A204.1 (cell line): ENCODE measurements around the gene PPP1R13B.
"Not testable (repeated sequence)": the region's sequence is repeated elsewhere in the genome, so short reads cannot be mapped to it uniquely, and the experiment has no call there.

ENCODE experiments used
- FAIRE-seq: peaks from 2 replicates; lab custom pipeline; 2012; peaks lifted over from hg19 to GRCh38; lab: Jason Lieb, UNC

Gene PPP1R13B

DNA sequence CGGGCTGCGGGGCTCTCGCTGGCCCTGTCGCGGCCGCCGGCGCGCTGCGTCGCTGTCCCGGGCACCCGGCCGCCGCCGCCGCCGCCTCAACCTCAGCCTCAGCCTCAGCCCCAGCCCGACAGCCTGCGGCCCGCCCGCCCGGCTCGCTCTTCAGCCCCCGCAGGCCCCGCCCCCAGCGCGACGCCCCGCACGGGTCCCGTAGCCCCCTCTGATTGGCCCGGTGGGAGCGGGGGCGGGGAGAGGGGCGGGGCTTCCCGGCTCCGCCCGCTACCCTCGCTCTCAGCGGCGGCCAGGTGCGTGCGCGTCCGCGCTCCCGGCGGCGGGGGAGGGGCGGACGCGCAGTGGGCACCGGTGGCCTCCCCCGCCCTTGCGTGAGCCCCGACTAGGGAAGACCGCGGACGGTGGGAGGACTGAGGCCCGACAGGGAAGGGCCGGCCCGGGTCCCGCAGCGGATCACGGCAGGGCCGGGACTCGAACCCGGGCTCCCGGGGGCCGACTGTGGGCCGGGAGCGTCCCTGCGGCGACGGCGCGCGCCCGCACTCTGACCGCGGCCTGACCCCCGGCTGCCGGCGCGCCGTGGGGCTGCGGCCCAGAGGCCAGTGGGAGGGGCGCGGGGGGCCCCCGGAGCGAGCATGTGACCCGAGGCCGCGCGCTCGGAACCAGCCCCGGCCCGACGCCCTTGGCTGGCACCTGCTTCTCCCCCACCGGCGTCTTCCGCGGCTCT, at the start of gene PPP1R13B:
PPP1R13B (minus strand) TSS at position 125 of the 724 bp plus-strand sequence. CDS start 268 bp downstream, outside the sequence.
- FAIRE-seq = no peak

- FAIRE-seq = no peak
These were observed 49.2 kb upstream of the PPP1R13B start for GRCh38 chr14:103896578-103896977.

DNA sequence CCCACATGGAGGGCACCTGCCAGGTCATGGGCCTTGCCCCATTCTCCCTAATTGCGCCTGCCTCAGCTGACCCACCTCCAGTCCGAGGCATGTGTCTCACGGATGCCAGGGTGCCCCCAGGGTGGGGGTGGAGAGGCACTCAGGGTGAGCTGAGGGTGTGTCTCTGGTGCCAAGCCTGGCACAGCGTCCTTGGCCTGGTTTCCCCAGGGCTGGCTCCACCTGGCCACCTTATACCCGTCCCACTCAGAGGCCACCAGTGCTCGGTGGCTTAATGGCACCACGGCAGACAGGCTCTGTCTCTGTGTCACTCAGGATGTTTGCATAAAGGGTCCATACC, 47.3 kb upstream of the PPP1R13B start:
- no peak for FAIRE-seq

DNA sequence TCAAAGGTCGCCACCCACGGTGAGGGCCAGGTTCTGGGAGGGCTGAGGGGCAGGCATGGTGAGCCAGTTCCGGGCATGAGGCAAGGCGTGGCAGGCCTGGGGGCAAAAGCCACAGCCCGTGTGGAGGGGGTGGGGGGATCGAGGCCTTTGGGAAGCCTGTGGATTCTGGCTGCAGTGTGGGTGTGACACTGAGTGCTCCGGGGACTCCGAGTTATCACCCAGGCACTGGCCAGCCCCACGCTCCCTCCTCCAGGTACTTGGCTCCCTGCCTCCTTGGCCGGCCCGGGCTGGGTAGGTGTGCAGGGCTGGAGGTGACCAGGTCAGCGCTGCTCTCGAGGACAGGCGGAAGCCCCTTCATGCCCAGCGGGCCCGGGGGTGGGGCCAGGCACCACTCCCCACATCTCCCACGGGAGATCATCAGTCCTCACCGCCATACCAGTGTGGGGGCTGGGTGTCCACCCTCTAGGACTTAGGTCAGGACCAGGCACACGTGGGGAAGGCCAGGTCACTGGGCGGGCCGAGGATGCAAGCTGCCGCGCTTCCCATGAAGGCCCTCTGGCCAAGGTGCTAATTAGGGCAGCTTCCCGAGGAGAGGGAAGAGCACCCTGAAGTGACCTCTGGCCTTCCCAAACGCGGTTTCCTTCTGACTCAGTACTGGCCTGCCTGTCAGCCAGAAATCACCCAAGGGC, 46.8 kb upstream of the PPP1R13B start:
- no peak for FAIRE-seq

- no peak for FAIRE-seq
These were observed 44.9 kb upstream of the PPP1R13B start for GRCh38 chr14:103892247-103892646.

DNA sequence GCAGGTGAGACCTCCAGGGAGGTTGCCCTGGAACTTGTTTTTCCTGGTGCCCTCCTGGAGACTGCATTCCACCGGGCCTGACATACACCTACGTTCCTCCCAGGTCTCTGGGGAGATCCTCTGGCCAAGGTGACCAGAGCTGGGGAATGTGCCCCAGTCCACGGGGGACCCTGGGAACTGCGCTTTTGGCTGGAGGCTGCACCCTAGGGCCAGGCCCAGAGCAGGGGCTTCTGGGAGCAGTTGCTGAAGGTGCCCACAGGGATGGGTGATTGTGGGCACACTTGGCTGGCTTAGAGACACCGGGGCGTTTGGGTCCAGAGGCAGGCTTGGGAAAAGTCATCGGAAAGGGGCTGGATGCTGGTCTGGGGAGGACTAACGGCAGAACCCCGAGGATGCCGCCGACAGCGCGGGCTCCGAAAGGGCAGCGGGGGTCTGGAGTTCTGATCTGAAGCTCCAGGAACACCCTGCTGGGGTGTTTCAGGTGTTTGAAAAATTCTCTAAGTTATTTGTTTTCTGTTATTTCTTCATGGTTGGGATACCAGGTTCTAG, 44.4 kb upstream of the PPP1R13B start:
- FAIRE-seq = no peak

DNA sequence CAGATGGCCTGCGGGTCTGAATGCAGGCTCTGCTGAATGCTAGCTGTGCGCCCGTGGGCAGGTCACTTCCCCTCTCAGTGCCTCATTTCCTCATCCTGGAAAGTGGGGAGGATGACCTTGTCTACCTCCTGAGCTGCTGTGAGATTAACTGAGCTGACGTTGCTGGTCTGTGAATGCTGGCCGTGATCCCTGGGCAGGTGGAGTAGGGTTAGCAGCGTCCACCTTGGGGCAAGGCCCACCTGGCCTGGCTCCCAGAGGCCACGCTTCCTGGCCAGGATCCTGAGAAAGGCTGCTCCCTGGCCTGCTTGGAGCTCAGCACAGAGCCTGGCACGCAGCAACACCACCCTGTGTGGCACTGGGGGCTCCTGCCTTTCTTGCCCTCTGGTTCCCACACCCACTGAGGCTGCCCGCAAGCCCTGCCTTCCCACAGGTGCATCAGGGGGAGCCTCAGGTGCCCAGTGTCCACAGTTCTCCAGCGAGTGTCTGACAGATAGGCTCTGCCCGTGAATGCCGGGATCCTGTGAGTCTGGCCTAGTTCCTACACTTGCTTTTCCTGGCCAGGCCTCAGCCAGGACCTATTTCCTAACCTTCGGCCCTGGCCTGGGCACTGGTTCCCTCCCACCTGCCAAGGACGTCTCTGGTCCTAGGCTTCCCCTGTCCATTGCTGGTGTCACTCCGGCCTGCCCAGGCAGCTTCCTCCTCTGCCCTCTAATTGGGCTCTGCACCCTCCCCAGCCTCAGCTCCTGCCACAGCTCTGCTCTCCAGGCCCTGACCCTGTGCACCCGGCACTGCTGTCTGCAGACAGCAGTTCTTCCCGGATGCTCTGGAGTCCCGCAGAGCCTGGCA, 43.7 kb upstream of the PPP1R13B start:
- FAIRE-seq = no peak

- FAIRE-seq = no peak
These were observed 42.6 kb upstream of the PPP1R13B start for GRCh38 chr14:103890052-103890371.

- FAIRE-seq = no peak
These were observed 42.1 kb upstream of the PPP1R13B start for GRCh38 chr14:103889313-103890051.

DNA sequence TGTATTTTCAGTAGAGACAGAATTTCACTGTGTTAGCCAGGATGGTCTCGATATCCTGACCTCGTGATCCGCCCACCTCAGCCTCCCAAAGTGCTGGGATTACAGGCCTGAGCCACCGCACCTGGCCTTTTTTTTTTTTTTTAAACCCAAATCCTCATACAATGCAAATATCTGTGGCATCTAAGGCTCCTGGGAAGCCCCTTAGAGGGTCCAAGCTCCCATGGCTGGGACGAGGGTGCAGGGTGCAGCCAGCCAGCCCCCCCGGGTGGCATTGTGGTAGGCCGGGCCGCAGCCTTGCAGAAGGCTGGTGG, 41.6 kb upstream of the PPP1R13B start:
- not testable (repeated sequence) for FAIRE-seq

- no peak for FAIRE-seq
These were observed 40.3 kb upstream of the PPP1R13B start for GRCh38 chr14:103887557-103888115.

DNA sequence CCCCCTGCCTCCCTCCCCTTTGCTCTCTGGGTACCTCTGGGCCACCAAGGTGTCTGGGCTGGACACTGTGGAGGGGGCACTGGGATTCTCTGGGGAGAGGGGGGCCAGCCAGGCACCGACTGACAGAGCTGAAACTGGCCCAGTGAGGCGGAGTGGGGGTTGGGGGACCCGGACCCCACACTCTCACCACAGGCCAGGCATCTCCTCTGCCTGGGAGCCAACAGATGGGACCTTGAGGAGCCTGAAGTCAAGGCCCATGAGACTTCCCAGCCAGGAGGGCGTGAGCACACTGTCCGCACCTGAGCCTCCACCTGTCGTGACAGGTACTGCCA, 39.8 kb upstream of the PPP1R13B start:
- no peak for FAIRE-seq

- no peak for FAIRE-seq
These were observed 39.2 kb upstream of the PPP1R13B start for GRCh38 chr14:103886304-103887169.

GRCh38 chr14:103885509-103885932, 38.1 kb upstream of the PPP1R13B start:
- no peak for FAIRE-seq

DNA sequence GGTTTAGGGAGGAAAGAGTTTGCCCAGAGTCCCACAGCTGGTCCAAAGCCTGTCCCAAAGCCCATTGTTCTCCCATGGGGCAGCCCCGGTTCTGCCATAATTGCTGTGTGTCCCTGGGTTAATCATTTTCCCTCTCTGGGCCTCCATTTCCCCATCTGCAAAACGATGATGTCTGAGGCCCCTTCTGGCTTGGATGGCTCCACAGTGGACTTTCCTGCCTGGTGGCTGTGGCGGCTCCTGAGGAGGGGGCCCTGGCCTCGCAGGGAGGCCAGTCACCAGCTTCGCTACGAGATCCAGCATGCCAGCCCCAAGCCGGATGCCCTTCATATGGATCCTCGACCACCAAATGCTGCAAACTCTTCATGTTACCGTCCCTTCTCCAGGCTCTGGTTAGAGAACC, 37.5 kb upstream of the PPP1R13B start:
- no peak for FAIRE-seq

DNA sequence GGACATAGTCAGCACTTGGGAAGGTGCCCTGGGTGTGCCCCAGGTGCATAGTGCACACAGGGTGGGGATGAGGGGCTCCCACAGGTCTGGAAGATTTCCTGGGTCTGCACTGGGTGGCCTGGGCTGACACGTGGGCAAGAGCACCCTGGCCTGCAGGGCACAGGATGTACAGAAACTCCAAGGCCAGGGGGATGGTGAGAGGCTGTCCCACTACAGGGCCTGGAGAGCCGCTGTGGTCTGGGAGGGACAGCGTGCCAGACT, 35.8 kb upstream of the PPP1R13B start:
- no peak for FAIRE-seq

- no peak for FAIRE-seq
These were observed 35.3 kb upstream of the PPP1R13B start for GRCh38 chr14:103882503-103883262.

- no peak for FAIRE-seq
These were observed 34.2 kb upstream of the PPP1R13B start for GRCh38 chr14:103881268-103882201.
